ENCODE measurements around the gene FBXL17.

Gene FBXL17

GRCh38 chr5:107954254-107954653 is 427.6 kb downstream of the FBXL17 start:
- no peak overlapping the region for H3K4me3 ChIP-seq (ENCODE audit: low read depth, low read length)
- no peak for TF ChIP-seq CTCF (IDR thresholded peaks at IDR 0.05; ENCODE audit: low read depth, low read length)

GRCh38 chr5:107952450-107952849 is 429.4 kb downstream of the FBXL17 start:
- H3K4me3 ChIP-seq (ENCODE audit: low read depth, low read length), result no peak overlapping the region
- no peak for TF ChIP-seq CTCF (IDR thresholded peaks at IDR 0.05; ENCODE audit: low read depth, low read length)

GRCh38 chr5:107951309-107951708 is 430.6 kb downstream of the FBXL17 start:
- no peak overlapping the region for H3K4me3 ChIP-seq (ENCODE audit: low read depth, low read length)

GRCh38 chr5:107950776-107951175 is 431.1 kb downstream of the FBXL17 start:
- H3K4me3 ChIP-seq (ENCODE audit: low read depth, low read length), result no peak overlapping the region

More at GRCh38 chr5:107951309-107951708, 430.6 kb downstream of the FBXL17 start:
- TF ChIP-seq CTCF (IDR thresholded peaks at IDR 0.05; ENCODE audit: low read depth, low read length), result no peak

GRCh38 chr5:107949688-107950341 is 432.1 kb downstream of the FBXL17 start:
- TF ChIP-seq CTCF (IDR thresholded peaks at IDR 0.05; ENCODE audit: low read depth, low read length), result no peak
- H3K4me3 ChIP-seq (ENCODE audit: low read depth, low read length), result no peak overlapping the region

More at GRCh38 chr5:107950776-107951175, 431.1 kb downstream of the FBXL17 start:
- no peak for TF ChIP-seq CTCF (IDR thresholded peaks at IDR 0.05; ENCODE audit: low read depth, low read length)

GRCh38 chr5:107948377-107948776 is 433.5 kb downstream of the FBXL17 start:
- no peak for TF ChIP-seq CTCF (IDR thresholded peaks at IDR 0.05; ENCODE audit: low read depth, low read length)
- no peak overlapping the region for H3K4me3 ChIP-seq (ENCODE audit: low read depth, low read length)

- no peak overlapping the region for H3K4me3 ChIP-seq (ENCODE audit: low read depth, low read length)
- no peak for TF ChIP-seq CTCF (IDR thresholded peaks at IDR 0.05; ENCODE audit: low read depth, low read length)
These were observed 436.8 kb downstream of the FBXL17 start for GRCh38 chr5:107945061-107945460.

All from WI38 (cell line).